Cortex of kidney (tissue), 1 donor: ENCODE measurements around the gene D2HGDH.
"Not testable (repeated sequence)": the region's sequence is repeated elsewhere in the genome, so short reads cannot be mapped to it uniquely, and the experiment has no call there.

Source experiments
- DNase-seq: peaks from one replicate; lab custom pipeline; 2025; lab: John Stamatoyannopoulos, UW

D2HGDH gene

GRCh38 chr2:241724975-241725870, 9.2 kb upstream of the D2HGDH start:
- no peak for DNase-seq

- no peak for DNase-seq
These were observed 8.0 kb upstream of the D2HGDH start for GRCh38 chr2:241726459-241726858.

GRCh38 chr2:241728000-241728399, 6.4 kb upstream of the D2HGDH start:
- no peak for DNase-seq

- no peak for DNase-seq
These were observed 5.8 kb upstream of the D2HGDH start for GRCh38 chr2:241728627-241729026.

- DNase-seq = no peak
These were observed 4.6 kb upstream of the D2HGDH start for GRCh38 chr2:241729868-241730267.

- DNase-seq = no peak
These were observed 3.6 kb upstream of the D2HGDH start for GRCh38 chr2:241730671-241731293.

GRCh38 chr2:241732513-241733186, 1.8 kb upstream of the D2HGDH start:
- DNase-seq = not testable (repeated sequence)

GRCh38 chr2:241733391-241734207, 831 bp upstream of the D2HGDH start:
- no peak for DNase-seq

- DNase-seq = no peak
These were observed 293 bp upstream of the D2HGDH start for GRCh38 chr2:241734208-241734466.

GRCh38 chr2:241736111-241736510, 1.7 kb downstream of the D2HGDH start:
- no peak for DNase-seq

GRCh38 chr2:241738040-241738686, 3.7 kb downstream of the D2HGDH start:
- no peak for DNase-seq

GRCh38 chr2:241739177-241739576, 4.7 kb downstream of the D2HGDH start:
- no peak for DNase-seq

GRCh38 chr2:241739651-241740050, 5.2 kb downstream of the D2HGDH start:
- DNase-seq = no peak

- DNase-seq = no peak
These were observed 6.6 kb downstream of the D2HGDH start for GRCh38 chr2:241741016-241741415.

GRCh38 chr2:241742320-241742939, 8.0 kb downstream of the D2HGDH start:
- DNase-seq = no peak

- DNase-seq = not testable (repeated sequence)
These were observed 8.6 kb downstream of the D2HGDH start for GRCh38 chr2:241743008-241743407.

- DNase-seq = no peak
These were observed 9.2 kb downstream of the D2HGDH start for GRCh38 chr2:241743620-241744019.

- no peak for DNase-seq
These were observed 9.8 kb downstream of the D2HGDH start for GRCh38 chr2:241744028-241744754.

GRCh38 chr2:241745276-241745675, 10.8 kb downstream of the D2HGDH start:
- no peak for DNase-seq

- no peak for DNase-seq
These were observed 11.7 kb downstream of the D2HGDH start for GRCh38 chr2:241746084-241746483.
